Measurements from ENCODE around the gene SEMA3F.

Gene SEMA3F

DNA sequence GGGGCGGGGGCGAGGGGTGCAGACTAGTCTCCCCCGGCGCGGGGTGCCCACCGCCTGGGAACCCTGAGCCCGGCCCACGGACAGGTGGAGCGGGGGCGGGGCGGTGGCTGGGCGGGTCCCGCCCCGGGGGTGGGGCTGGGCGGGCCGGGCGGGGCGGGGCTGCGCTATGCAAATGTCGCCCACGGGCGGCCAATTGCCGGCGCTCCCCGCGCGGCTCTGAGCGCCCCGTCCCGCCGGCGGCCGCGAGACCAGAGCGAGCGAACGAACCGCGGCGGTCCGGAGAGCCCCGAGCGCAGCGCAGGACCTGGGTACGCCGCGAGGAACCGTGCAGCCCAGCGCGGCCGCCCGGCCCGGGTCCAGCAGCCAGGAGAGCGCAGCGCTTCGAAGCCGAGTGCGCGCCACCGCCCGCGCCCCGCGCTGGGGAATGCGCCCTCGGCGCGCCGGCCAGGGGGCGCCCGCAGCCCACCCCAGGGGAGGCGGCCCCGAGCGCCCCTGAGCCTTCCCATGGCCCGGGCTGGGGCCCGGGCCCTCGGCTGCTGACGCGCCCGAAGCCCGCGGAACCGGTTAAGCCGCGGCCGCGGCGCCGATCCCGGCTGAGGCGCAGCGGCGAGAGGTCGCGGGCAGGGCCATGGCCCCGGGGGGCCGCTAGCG, at the start of gene SEMA3F:
Gene SEMA3F (plus strand): TSS at position 485 of the 651 bp plus-strand sequence. CDS start 4,299 bp downstream, outside the sequence.
- H3K79me2 ChIP-seq (ENCODE audit: control insufficient read depth, low read length), result no peaks in the 10 kb centered on the region
- H4K20me1 ChIP-seq (ENCODE audit: control insufficient read depth, insufficient read depth, low read depth, low read length), result no peaks in the 10 kb centered on the region
- no peaks in the 10 kb centered on the region for H3K9me2 ChIP-seq (replicated peaks; ENCODE audit: control insufficient read depth, low read length)
- peak within 1 kb of the TSS; percentile 71 for H3K4me3 ChIP-seq (ENCODE audit: low read length)
- TF ChIP-seq, protein P1, sequence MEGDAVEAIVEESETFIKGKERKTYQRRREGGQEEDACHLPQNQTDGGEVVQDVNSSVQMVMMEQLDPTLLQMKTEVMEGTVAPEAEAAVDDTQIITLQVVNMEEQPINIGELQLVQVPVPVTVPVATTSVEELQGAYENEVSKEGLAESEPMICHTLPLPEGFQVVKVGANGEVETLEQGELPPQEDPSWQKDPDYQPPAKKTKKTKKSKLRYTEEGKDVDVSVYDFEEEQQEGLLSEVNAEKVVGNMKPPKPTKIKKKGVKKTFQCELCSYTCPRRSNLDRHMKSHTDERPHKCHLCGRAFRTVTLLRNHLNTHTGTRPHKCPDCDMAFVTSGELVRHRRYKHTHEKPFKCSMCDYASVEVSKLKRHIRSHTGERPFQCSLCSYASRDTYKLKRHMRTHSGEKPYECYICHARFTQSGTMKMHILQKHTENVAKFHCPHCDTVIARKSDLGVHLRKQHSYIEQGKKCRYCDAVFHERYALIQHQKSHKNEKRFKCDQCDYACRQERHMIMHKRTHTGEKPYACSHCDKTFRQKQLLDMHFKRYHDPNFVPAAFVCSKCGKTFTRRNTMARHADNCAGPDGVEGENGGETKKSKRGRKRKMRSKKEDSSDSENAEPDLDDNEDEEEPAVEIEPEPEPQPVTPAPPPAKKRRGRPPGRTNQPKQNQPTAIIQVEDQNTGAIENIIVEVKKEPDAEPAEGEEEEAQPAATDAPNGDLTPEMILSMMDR (IDR thresholded peaks at IDR 0.05; ENCODE audit: low read depth, low read length, poor library complexity, severe bottlenecking), result no peak
- TF ChIP-seq EZH2phosphoT487 (IDR thresholded peaks at IDR 0.05; ENCODE audit: borderline replicate concordance, low read length), result no peak
- peak within 1 kb of the TSS; percentile 71 for H3K4me2 ChIP-seq (ENCODE audit: low read length)
- peaks cover 21% of the 10 kb centered on the region for H3K4me1 ChIP-seq (ENCODE audit: control insufficient read depth, low read length)
- H3K9me3 ChIP-seq (ENCODE audit: control insufficient read depth, insufficient read depth, low read length), result no peaks in the 10 kb centered on the region
- H3K27ac ChIP-seq (ENCODE audit: low read depth, low read length), result no peak within 1 kb of the TSS
- no peaks in the 10 kb centered on the region for H3K36me3 ChIP-seq (ENCODE audit: control insufficient read depth, low read length)
- H3K27me3 ChIP-seq (ENCODE audit: control insufficient read depth, low read length), result peaks cover 35% of the 10 kb centered on the region
- H3F3A ChIP-seq (ENCODE audit: control insufficient read depth, insufficient read depth), result no peaks in the 10 kb centered on the region

DNA sequence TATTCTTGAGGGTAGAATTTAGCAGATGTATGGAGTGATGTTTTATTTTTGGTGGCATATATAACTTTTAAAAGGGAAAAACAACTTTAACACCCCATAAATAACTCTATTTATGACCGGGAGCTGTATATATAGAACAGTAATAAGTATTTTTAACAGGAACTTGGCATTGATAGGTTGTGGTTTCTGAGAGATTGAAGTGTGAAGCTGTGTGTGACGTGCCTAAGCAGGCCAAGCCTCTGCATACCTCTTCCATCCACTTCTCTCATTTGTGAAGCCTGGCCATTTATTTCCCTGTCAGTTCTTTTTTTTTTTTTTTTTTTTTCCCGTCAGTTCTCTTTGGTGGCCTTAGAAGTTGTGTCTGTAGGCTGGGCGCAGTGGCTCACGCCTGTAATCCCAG, 43.4 kb upstream of the SEMA3F start:
- Histone ChIP-seq H4K20me1 (ENCODE audit: control insufficient read depth, insufficient read depth, low read depth, low read length) (no peaks in the 10 kb centered on the region), H3K27ac (ENCODE audit: low read depth, low read length) (no peak overlapping the region), H3K27me3 (ENCODE audit: control insufficient read depth, low read length) (no peaks in the 10 kb centered on the region), H3K4me1 (ENCODE audit: control insufficient read depth, low read length) (0 out of 2 replicates have a peak, but pooled peaks cover 5% of the 10 kb centered on the region), H3F3A (ENCODE audit: control insufficient read depth, insufficient read depth) (peaks cover 4% of the 10 kb centered on the region; the same call in 1 of the 2 replicates), H3K4me3 (ENCODE audit: low read length) (no peak overlapping the region), H3K9me3 (ENCODE audit: control insufficient read depth, insufficient read depth, low read length) (no peaks in the 10 kb centered on the region), H3K9me2 (replicated peaks; ENCODE audit: control insufficient read depth, low read length) (no peaks in the 10 kb centered on the region), H3K4me2 (ENCODE audit: low read length) (no peak overlapping the region), H3K79me2 (ENCODE audit: control insufficient read depth, low read length) (peaks cover 3% of the 10 kb centered on the region; the same call in 1 of the 2 replicates), H3K36me3 (ENCODE audit: control insufficient read depth, low read length) (peaks cover 96% of the 10 kb centered on the region)
- TF ChIP-seq, protein P1 (IDR thresholded peaks at IDR 0.05; ENCODE audit: low read depth, low read length, poor library complexity, severe bottlenecking), result no peak
- no peak for TF ChIP-seq EZH2phosphoT487 (IDR thresholded peaks at IDR 0.05; ENCODE audit: borderline replicate concordance, low read length)

DNA sequence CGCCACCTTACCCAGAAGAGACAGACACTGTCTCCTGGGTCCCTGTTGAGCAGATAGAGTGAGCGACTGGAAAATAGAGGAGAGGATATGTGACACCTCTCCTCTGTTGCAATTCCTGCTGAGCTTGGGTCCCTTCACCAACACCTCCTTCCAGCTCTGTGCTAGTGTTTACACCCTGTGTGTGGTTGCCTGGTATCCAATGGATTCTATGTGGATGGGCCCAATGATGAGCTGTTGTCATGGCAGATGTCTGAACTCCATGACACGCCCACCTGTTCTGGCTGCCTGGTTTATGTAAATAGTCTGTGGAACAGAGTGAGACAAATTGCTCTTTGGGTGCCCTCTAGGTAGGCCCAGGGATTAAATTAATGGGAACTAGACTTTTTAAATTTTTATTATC, 42.7 kb upstream of the SEMA3F start:
- no peaks in the 10 kb centered on the region for H3K9me3 ChIP-seq (ENCODE audit: control insufficient read depth, insufficient read depth, low read length)
- no peak overlapping the region for H3K4me3 ChIP-seq (ENCODE audit: low read length)
- TF ChIP-seq EZH2phosphoT487 (IDR thresholded peaks at IDR 0.05; ENCODE audit: borderline replicate concordance, low read length), result no peak
- TF ChIP-seq, protein P1 (IDR thresholded peaks at IDR 0.05; ENCODE audit: low read depth, low read length, poor library complexity, severe bottlenecking), result no peak
- H3K4me2 ChIP-seq (ENCODE audit: low read length), result no peak overlapping the region
- H3K79me2 ChIP-seq (ENCODE audit: control insufficient read depth, low read length), result peaks cover 3% of the 10 kb centered on the region; the same call in 1 of the 2 replicates
- no peaks in the 10 kb centered on the region for H3K27me3 ChIP-seq (ENCODE audit: control insufficient read depth, low read length)
- H3F3A ChIP-seq (ENCODE audit: control insufficient read depth, insufficient read depth), result peaks cover 6% of the 10 kb centered on the region; the same call in 1 of the 2 replicates
- H3K9me2 ChIP-seq (replicated peaks; ENCODE audit: control insufficient read depth, low read length), result no peaks in the 10 kb centered on the region
- no peak overlapping the region for H3K27ac ChIP-seq (ENCODE audit: low read depth, low read length)
- 0 out of 2 replicates have a peak, but pooled peaks cover 5% of the 10 kb centered on the region for H3K4me1 ChIP-seq (ENCODE audit: control insufficient read depth, low read length)
- no peaks in the 10 kb centered on the region for H4K20me1 ChIP-seq (ENCODE audit: control insufficient read depth, insufficient read depth, low read depth, low read length)
- H3K36me3 ChIP-seq (ENCODE audit: control insufficient read depth, low read length), result peaks cover 96% of the 10 kb centered on the region
